ENCODE data around the gene TAF6. TPM values are rescaled to one million over a fixed set of nuclear protein-coding genes. Genes with fewer than 3 reads are reported as not detected.

Gene TAF6
- total RNA-seq, 1 donor from 2014 or later: 22.9 TPM

DNA sequence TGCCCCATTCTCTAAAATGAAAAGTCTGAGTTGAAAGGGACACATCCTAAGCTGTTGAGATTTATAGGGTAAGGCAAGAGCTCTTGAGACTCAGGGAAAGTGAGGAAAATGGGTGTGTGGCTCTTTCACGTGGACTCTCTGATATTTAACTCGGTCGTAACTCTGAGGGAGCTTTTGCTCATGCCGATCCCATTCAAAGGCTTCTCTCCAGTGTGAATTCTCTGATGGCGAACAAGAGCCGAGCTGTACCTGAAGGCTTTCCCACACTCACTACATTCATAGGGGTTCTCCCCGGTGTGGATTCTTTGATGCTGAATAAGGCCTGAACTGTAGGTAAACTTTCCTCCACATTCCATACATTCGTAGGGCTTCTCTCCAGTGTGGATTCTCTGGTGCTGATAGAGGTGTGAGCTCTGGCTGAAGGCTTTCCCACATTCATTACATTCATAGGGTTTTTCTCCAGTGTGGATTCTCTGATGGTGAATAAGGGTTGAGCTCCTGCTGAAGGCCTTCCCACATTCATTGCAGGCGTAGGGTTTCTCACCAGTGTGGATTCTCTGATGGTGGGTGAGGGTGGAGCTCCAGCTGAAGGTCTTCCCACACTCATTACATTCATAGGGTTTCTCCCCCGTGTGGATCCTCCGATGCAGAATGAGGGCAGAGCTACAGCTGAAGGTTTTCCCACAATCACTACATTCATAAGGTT is 48.0 kb downstream of the TAF6 start:
- peaks cover 40% of the 10 kb centered on the region for H3K36me3 ChIP-seq (ENCODE audit: control insufficient read depth, insufficient read depth, low read length)
- TF ChIP-seq, protein P1, sequence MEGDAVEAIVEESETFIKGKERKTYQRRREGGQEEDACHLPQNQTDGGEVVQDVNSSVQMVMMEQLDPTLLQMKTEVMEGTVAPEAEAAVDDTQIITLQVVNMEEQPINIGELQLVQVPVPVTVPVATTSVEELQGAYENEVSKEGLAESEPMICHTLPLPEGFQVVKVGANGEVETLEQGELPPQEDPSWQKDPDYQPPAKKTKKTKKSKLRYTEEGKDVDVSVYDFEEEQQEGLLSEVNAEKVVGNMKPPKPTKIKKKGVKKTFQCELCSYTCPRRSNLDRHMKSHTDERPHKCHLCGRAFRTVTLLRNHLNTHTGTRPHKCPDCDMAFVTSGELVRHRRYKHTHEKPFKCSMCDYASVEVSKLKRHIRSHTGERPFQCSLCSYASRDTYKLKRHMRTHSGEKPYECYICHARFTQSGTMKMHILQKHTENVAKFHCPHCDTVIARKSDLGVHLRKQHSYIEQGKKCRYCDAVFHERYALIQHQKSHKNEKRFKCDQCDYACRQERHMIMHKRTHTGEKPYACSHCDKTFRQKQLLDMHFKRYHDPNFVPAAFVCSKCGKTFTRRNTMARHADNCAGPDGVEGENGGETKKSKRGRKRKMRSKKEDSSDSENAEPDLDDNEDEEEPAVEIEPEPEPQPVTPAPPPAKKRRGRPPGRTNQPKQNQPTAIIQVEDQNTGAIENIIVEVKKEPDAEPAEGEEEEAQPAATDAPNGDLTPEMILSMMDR (IDR thresholded peaks at IDR 0.05; ENCODE audit: insufficient read depth, low read length, severe bottlenecking): no peak
- FAIRE-seq: no peak

DNA sequence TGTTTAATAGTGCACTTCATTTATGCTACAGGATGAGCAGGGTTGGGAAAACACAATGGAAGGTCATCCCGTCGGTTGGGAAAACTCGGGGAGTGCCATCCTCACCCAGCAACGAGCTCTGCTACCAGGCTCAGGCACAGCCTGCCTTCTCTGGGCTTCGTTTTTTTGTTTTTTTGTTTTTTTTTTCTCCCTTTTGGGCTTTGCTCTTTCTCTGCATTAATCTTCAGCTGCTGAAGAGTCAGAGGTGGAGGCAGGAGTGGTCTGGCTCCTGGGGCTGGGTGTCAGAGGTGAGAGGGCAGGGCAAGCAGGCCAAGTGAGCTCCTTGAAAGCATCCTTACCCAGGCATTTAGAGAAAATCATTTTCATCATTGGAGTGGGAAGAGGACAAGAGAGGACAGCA is 49.2 kb downstream of the TAF6 start:
- DNase-seq (ENCODE audit: low read depth) (no peak), FAIRE-seq (no peak)
- TF ChIP-seq, protein P1 (IDR thresholded peaks at IDR 0.05; ENCODE audit: insufficient read depth, low read length, severe bottlenecking): no peak
- Histone ChIP-seq H3K36me3 (ENCODE audit: control insufficient read depth, insufficient read depth, low read length) (peaks cover 34% of the 10 kb centered on the region), H3K4me3 (ENCODE audit: low read depth, low read length) (no peak overlapping the region), H3K27me3 (ENCODE audit: control insufficient read depth, insufficient read depth, low read length) (no peaks in the 10 kb centered on the region)

More for the DNA sequence above, 48.0 kb downstream of the TAF6 start:
- no peak for DNase-seq (ENCODE audit: low read depth)
- H3K4me3 ChIP-seq (ENCODE audit: low read depth, low read length): no peak overlapping the region
- no peaks in the 10 kb centered on the region for H3K27me3 ChIP-seq (ENCODE audit: control insufficient read depth, insufficient read depth, low read length)

DNA sequence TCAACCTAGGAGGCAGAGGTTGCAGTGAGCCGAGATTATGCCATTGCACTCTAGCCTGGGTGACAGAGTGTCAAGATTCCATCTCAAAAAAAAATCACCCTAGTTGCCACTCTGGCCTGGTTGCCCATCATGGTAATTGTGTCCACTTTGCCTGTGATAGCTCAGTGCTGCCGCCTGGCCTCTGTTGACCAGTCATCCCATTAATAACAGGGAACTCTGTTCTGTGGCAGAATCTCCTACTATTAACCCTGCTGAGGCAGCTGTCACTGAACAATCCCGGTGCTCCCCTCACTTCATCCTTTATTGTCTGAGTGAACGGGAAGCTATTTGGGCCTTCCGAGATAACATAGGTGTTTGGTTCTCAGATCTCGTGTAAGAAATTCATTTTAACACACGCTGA is 52.2 kb downstream of the TAF6 start:
- no peak for FAIRE-seq
- TF ChIP-seq, protein P1 (IDR thresholded peaks at IDR 0.05; ENCODE audit: insufficient read depth, low read length, severe bottlenecking): no peak

DNA sequence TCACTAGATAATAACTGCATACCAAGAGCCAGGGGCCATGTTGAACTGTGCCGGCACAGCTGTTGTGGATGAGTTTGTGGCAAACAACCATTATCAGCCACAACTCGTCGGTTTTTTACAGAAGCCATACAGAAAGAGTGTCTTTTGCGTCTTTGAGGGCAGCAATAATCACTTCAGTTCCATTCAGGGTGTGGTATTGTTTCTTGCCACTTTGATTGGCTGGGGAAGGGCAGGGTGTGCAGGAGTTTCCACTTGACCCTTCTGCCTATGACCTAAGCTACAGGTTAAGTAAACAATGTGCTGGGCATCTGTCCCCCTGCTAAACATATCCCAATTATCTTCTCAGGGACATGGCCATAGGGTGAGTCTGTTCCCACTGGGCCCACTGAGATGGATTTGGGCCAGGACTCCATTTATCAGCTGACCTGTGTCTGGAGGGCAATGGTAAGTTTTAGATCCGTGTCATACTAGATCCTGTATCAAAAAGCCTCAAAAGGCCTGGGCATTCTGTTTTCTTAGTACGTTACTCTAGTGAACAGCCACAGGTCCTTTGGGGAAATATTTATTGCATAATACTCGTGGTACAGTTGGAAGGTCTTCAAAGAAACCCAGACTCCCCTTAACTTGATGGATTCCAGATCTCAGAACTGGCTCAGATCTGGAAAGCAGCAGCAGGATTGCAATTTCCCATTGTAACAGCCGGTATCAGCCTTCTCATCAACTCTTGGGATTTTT is 53.5 kb downstream of the TAF6 start:
- H3K4me3 ChIP-seq (ENCODE audit: low read depth, low read length): no peak overlapping the region
- H3K27me3 ChIP-seq (ENCODE audit: control insufficient read depth, insufficient read depth, low read length): no peaks in the 10 kb centered on the region
- TF ChIP-seq, protein P1 (IDR thresholded peaks at IDR 0.05; ENCODE audit: insufficient read depth, low read length, severe bottlenecking): no peak
- H3K36me3 ChIP-seq (ENCODE audit: control insufficient read depth, insufficient read depth, low read length): peaks cover 11% of the 10 kb centered on the region
- no peak for DNase-seq (ENCODE audit: low read depth)
- FAIRE-seq: no peak

More for the DNA sequence above, 52.2 kb downstream of the TAF6 start:
- Histone ChIP-seq H3K36me3 (ENCODE audit: control insufficient read depth, insufficient read depth, low read length) (peaks cover 23% of the 10 kb centered on the region), H3K27me3 (ENCODE audit: control insufficient read depth, insufficient read depth, low read length) (no peaks in the 10 kb centered on the region), H3K4me3 (ENCODE audit: low read depth, low read length) (no peak overlapping the region)
- no peak for DNase-seq (ENCODE audit: low read depth)

DNA sequence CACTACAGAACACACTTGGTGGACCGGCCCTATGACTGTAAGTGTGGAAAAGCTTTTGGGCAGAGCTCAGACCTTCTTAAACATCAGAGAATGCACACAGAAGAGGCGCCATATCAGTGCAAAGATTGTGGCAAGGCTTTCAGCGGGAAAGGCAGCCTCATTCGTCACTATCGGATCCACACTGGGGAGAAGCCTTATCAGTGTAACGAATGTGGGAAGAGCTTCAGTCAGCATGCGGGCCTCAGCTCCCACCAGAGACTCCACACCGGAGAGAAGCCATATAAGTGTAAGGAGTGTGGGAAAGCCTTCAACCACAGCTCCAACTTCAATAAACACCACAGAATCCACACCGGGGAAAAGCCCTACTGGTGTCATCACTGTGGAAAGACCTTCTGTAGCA is 55.0 kb downstream of the TAF6 start:
- H3K4me3 ChIP-seq (ENCODE audit: low read depth, low read length): no peak overlapping the region
- TF ChIP-seq, protein P1 (IDR thresholded peaks at IDR 0.05; ENCODE audit: insufficient read depth, low read length, severe bottlenecking): no peak
- no peak for FAIRE-seq
- no peak for DNase-seq (ENCODE audit: low read depth)
- H3K27me3 ChIP-seq (ENCODE audit: control insufficient read depth, insufficient read depth, low read length): no peaks in the 10 kb centered on the region
- peaks cover 7% of the 10 kb centered on the region for H3K36me3 ChIP-seq (ENCODE audit: control insufficient read depth, insufficient read depth, low read length)
